ENCODE data around the gene ZSCAN26.

GRCh38 chr6:28266962-28267694 is at the start of gene ZSCAN26:
- TF ChIP-seq RAD21 (conservative IDR thresholded peaks at IDR 0.05) (peak; percentile 42), CTCF (IDR thresholded peaks at IDR 0.05; ENCODE audit: poor library complexity, severe bottlenecking) (peak; percentile 10), TAF1 (IDR thresholded peaks at IDR 0.05; ENCODE audit: low read depth) (peak; percentile 95), POLR2AphosphoS5 (IDR thresholded peaks at IDR 0.05) (peak; percentile 93), EP300 (conservative IDR thresholded peaks at IDR 0.05; ENCODE audit: poor library complexity, severe bottlenecking) (peak; percentile 28), SMC3 (conservative IDR thresholded peaks at IDR 0.05; ENCODE audit: poor library complexity) (peak; percentile 62)
